ENCODE data around the gene EVPL.

EVPL gene

DNA sequence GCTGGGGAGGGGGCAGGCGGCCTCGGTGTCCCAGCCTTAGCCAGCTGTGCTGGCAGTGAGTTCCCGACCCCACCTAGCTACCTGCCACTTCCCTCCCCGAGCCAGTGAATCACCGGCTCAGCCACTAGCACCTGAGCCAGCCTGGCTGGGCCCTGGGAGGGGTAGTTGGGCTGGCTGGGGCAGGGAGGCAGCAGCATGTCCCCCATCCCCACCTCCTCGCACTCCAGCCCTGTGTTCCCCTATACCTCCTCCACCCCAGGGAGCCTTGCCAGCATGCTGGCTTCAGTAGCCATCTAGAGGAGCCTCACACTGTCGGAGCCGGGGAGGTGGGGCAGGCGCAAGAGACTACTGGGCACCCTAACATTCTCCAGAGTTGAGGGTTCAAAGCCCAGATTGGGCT, 2.8 kb downstream of the EVPL start:
- no peak for DNase-seq (ENCODE audit: low read depth)
- no peak overlapping the region for H3K4me3 ChIP-seq (ENCODE audit: control insufficient read depth, low read depth, low read length)
- TF ChIP-seq, protein P1, sequence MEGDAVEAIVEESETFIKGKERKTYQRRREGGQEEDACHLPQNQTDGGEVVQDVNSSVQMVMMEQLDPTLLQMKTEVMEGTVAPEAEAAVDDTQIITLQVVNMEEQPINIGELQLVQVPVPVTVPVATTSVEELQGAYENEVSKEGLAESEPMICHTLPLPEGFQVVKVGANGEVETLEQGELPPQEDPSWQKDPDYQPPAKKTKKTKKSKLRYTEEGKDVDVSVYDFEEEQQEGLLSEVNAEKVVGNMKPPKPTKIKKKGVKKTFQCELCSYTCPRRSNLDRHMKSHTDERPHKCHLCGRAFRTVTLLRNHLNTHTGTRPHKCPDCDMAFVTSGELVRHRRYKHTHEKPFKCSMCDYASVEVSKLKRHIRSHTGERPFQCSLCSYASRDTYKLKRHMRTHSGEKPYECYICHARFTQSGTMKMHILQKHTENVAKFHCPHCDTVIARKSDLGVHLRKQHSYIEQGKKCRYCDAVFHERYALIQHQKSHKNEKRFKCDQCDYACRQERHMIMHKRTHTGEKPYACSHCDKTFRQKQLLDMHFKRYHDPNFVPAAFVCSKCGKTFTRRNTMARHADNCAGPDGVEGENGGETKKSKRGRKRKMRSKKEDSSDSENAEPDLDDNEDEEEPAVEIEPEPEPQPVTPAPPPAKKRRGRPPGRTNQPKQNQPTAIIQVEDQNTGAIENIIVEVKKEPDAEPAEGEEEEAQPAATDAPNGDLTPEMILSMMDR (conservative IDR thresholded peaks at IDR 0.05; ENCODE audit: control insufficient read depth, insufficient read depth, low read depth, low read length): no peak

DNA sequence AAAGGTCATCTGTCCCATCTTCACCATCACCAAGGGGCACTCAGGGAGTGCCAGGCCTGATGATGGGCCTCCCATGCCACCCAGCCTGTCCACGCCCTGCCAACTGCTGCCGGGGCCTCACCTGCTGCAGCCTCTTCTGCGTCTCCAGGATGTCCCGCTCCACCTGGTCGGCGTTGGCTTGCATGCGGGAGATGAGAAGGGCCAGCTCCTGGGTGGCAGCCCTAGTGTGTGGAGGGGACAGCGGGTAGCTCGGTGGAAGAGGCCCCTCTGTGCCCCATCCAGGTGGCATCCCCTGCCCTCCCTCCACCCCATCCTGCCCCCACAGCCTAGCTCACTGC, 3.2 kb downstream of the EVPL start:
- H3K4me3 ChIP-seq (ENCODE audit: control insufficient read depth, low read depth, low read length): no peak overlapping the region
- TF ChIP-seq, protein P1 (conservative IDR thresholded peaks at IDR 0.05; ENCODE audit: control insufficient read depth, insufficient read depth, low read depth, low read length): no peak
- DNase-seq (ENCODE audit: low read depth): no peak

DNA sequence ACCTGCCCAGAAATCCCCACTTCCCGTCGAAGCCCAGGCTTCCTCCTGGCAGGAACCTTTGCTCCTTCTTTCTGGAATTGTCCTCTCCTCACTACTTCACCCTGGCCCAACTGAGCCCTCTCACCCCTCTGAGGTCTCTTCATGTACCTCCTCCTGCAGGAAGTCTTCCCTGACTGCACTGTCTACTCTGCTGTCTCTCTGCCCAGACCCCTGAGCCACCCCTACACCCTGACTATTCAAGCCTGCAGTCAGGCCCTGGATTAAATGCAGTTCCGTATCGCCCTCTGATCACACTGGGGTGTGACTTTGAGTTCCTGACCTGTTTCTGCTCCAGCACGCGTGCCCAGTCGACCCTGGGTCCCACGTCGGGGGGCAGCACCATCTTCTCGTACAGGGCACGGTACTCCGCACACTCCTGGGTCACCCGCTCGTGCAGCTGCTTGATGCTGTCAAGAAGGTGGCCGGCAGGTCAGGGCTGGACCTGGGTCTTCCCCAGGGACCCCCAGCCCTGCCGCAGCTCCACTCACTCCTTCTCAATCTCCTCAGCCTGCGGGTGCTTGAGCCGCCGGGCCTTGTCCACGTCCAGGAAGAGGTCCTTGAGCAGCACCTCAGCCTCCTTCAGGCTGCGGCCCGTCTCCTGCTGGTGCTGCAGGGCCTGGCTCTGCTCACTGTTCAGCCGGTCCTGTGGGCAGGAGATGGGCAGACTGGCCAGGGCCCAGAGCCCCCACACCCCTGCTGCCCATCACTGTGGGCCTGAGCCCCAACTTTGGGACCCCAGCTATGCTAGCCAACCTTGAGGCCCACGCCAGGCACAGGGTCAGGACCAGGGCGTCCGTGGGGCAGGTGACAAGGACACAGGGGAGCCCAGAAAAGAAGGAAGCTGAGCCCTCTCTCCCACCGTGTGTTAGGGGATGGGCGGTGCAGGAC, 3.9 kb downstream of the EVPL start:
- no peak overlapping the region for H3K4me3 ChIP-seq (ENCODE audit: control insufficient read depth, low read depth, low read length)
- TF ChIP-seq, protein P1 (conservative IDR thresholded peaks at IDR 0.05; ENCODE audit: control insufficient read depth, insufficient read depth, low read depth, low read length): no peak
- no peak for DNase-seq (ENCODE audit: low read depth)

DNA sequence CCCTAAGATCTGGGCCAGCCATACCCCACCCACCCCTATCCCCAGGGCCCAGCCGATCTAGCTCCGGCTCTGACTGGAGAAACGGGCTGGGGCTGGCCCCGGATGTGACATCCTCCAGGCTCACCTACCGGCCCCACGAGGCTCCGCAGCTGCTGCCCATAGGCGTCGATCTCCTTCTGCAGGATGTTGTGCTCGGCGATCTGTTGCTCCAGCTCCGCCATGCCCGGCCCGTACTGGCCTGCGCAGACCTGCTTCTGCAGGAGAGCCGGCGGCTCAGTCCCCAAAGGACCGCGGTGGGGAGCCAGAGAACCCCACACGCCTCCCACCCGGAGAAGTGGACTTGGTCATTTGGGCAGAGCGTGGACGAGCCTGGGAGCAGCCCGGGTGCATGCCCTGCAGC, 4.8 kb downstream of the EVPL start:
- DNase-seq (ENCODE audit: low read depth): no peak
- no peak overlapping the region for H3K4me3 ChIP-seq (ENCODE audit: control insufficient read depth, low read depth, low read length)
- TF ChIP-seq, protein P1 (conservative IDR thresholded peaks at IDR 0.05; ENCODE audit: control insufficient read depth, insufficient read depth, low read depth, low read length): no peak

DNA sequence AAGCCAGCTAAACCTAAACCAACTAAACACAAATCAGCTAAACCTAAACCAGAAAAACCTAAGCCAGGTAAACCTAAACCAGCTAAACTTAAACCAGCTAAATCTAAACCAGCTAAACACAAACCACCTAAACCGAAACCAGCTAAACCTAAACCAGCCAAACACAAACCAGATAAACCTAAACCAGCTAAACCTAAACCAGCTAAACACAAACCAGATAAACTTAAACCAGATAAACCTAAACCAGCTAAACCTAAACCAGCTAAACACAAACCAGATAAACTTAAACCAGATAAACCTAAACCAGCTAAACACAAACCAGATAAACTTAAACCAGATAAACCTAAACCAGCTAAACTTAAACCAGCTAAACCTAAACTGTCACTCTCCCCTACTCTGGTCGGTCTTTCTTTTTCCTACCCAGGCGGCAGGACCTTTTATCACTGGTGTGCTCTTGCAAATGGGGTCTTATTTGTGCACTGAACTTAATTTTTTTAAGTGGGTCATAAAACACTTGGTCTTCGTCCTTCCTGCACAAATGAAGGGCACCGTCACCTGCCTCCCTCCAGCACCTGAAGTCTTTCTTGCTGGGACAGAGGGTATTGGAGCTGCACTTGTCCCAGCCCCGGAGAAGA, 7.2 kb downstream of the EVPL start:
- H3K4me3 ChIP-seq (ENCODE audit: control insufficient read depth, low read depth, low read length): no peak overlapping the region
- TF ChIP-seq, protein P1 (conservative IDR thresholded peaks at IDR 0.05; ENCODE audit: control insufficient read depth, insufficient read depth, low read depth, low read length): no peak
- no peak for DNase-seq (ENCODE audit: low read depth)

DNA sequence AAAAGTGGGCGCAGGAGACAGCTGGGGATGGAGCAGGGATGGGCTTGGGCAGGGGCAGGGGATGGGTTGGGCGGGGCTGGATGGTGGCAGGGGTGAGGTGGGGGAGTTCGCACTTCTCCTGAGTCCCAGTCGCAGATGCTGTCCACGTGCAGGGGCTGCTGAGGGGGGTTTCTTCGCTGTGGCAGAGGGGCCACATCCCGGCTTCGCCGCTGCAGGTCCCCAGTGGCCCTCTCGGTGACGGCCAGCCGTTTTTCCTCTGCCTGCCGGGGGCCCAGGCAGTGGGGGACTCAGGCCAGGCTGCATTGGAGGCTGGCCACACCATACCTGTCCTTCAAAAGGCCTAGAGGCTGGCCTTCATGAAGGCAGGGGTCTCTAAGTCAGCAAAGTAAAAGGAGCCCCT, 8.3 kb downstream of the EVPL start:
- H3K4me3 ChIP-seq (ENCODE audit: control insufficient read depth, low read depth, low read length): no peak overlapping the region
- no peak for DNase-seq (ENCODE audit: low read depth)
- TF ChIP-seq, protein P1 (conservative IDR thresholded peaks at IDR 0.05; ENCODE audit: control insufficient read depth, insufficient read depth, low read depth, low read length): no peak
